T-helper 1 cell treated with Interleukin-12 subunit alpha and Interleukin-12 subunit beta and Interleukin-4 antibody, amounts not matched to agents 30 ng/mL and 1 ng/mL, for 36 hours (primary cell): ENCODE measurements around the gene ATAD3C. TPM values are rescaled to one million over a fixed set of nuclear protein-coding genes. Genes with fewer than 3 reads are reported as not detected.
"Not testable (repeated sequence)": the region's sequence is repeated elsewhere in the genome, so short reads cannot be mapped to it uniquely, and the experiment has no call there.

Experiments
- intact Hi-C: fragments of 100-400 bp; cut with micrococcal nuclease; formaldehyde crosslinking; loops from one replicate; pipeline ENCODE4 v1.15.1; 2024
- total RNA-seq: library from RNA; stranded (reverse); gene quantifications from 2 replicates; pipeline ENCODE4 v1.2.3, GENCODE V29; 2022

Gene ATAD3C
- total RNA-seq, 1 donor from 2014 or later: 1.5 TPM

DNA sequence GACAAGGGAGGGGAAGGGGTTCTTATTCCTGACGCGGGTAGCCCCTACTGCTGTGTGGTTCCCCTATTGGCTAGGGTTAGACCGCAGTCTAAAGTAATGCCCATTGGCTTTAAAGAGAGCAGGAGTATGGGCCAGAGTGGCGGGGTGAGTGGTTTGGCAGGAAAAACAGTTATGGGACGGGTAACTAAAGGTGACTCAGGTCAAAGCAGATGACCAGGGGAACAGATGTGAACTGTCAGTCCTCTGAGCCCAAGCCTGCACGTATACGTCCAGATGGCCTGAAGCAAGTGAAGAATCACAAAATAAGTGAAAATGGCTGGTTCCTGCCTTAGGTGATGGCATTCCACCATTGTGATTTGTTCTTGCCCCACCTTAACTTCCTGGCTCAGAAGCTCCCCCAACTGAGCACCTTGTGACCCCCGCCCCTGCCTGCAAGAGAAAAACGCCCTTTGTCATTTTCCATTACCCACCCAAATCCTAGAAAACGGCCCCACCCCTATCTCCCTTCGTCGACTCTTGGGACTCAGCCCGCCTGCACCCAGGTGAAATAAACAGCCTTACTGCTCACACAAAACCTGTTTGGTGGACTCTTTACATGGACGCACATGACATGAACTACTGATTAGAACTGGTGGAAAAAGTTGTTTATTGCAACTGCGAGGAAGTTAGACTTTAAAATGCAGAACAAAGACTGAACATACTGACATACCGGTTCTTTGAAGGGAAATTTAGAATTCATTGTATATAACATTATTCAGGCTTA lies 21.3 kb downstream of the ATAD3C start:
- intact Hi-C loops: loop anchor here (1.0 to 2.0 kb wide), 9 partner anchors 36 to 188 kb away; partner anchors contain the start of genes AURKAIP1, CCNL2, CDK11B and MIB2

DNA sequence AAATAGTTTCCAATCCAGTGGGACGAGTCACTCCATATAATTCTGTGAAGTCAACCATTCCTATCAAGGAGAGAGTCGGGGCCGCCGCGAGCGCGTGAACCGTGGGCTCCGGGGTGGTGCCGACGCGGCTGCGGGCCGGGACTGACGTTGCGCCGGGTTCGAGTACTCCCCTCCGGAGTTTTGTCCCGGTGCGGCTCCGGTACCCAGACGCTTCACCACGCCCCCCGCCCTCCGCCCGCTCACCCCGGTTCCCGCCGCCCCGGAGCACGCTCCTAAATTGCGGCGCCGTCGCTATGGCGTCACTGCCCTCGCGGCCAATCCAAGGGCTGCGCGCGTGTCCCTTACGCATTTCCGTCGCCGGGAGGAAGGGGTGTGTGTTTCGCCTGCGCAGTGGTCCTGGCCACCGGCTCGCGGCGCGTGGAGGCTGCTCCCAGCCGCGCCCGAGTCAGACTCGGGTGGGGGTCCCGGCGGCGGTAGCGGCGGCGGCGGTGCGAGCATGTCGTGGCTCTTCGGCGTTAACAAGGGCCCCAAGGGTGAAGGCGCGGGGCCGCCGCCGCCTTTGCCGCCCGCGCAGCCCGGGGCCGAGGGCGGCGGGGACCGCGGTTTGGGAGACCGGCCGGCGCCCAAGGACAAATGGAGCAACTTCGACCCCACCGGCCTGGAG lies 22.0 kb downstream of the ATAD3C start, which contains the start of gene ATAD3B:
ATAD3B (plus strand) TSS at position 377 of the 664 bp plus-strand sequence; CDS start at position 497, 120 bp downstream.
- intact Hi-C loops: loop anchor here (1.0 to 2.0 kb wide), 9 partner anchors 36 to 188 kb away; partner anchors contain the start of genes AURKAIP1, CCNL2, CDK11B and MIB2

DNA sequence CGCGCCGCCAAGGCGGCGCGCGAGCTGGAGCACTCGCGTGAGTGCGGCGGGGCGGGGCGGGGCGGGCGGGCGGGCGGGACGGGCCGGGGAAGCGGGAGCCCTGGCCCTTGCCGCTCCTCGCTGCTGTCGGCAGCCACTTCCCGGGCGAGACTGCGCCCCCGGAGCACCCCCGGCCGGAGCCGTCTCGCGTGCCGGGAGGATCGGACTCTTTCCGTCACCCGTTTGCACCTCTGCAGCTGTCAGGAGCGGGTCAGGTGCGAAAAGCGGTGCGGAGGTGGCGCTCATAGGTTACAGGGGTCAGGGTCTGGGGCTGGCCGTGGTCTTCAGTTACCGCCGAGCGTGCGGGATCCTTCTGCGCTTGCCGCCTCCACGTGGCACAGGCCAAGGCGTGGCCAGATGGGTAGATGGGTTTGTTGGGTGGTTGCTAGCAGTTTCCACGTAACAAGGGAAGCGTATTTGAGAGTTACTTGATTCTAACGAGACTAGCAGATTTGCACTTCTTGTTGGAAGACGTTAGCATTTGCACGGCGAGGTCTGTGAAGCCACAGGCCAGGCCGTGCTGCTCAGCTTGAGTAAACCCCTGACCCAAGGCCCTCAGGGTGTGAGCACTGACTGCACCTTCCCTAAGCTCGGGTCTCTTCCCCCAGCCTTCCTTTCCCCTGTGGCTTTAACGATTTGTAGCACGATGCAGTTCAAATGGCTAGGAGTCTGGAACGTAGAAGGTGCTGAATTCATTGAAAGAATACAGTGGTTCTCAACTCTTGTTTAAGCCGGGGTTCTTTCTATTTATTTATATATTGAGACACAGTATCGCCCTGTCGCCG lies 22.8 kb downstream of the ATAD3C start:
- intact Hi-C loops: not testable (repeated sequence)

DNA sequence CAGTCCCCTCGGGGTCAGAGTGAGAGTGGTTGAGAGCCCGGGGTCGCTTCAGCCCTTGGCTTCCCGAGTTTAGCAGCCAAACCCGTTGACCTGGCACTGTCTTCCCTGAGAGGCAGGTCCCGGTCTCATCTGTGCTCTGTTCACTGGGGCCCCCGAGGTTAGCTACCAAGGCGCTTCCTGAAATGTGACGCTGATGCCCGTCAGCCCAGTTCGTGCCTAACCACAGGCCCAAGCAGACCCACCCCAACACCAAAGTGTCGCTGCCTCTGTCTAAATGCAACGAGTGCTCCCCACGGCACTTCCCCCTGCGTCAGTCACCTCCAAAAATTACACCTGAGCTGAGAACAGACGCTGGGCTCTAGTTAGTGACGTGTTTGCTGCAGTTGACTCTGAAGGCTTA lies 26.5 kb downstream of the ATAD3C start:
- intact Hi-C loops: not testable (repeated sequence)

DNA sequence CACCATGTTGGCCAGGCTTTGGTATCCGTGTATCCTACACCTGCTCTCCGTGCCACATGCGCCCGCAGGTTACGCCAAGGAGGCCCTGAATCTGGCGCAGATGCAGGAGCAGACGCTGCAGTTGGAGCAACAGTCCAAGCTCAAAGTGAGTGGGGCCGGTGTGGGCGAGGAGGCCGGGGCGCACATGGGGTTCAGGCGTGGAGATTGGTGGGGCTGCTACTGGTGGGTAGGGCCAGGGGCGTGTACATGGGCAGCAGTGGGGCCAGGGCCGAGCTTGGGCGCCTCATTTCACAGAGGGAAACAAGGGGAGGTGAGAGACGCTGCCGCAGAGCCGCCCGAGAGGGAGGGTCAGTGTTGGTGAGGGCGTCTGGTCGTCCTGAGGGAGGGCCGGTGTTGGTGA lies 27.7 kb downstream of the ATAD3C start:
- intact Hi-C loops: no loop called here

DNA sequence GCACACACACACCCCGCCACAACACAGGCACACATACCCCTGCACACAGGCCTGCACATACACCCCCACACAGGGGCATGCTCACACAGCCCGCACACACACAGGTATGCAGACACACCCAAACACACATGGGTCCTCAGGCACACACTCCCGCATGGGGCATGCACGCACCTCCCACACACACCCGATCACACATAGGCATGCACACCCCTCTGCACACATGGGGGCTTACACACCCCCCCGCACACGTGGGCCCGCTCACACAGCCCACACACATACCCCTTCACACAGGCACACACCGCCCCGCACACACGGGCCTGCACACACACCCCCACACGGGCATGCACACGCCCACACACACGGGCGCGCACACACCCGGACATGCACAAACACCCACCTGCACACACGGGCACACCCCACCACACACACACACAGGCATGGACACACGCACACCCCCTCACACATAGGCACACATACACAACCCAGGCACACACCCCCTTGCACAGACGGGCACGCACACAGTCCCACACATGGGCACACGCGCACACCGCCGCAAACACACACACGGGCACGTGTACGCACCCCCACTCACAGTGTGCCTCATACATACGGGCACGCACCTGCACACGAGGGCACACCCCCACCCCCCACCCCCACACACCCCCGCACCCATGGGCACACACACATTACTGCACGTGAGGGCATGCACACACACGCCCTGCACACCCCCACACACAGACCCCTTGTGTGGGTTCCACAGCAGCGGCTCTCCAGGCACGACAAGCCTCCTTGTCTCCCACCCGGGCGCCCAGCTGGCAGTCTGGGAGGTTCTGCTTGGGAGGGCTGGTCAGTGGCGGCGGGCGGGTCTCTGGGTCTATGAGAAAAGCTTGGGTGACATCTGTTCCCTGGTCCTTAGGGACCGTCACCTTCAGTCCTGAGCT lies 30.3 kb downstream of the ATAD3C start:
- intact Hi-C loops: no loop called here

DNA sequence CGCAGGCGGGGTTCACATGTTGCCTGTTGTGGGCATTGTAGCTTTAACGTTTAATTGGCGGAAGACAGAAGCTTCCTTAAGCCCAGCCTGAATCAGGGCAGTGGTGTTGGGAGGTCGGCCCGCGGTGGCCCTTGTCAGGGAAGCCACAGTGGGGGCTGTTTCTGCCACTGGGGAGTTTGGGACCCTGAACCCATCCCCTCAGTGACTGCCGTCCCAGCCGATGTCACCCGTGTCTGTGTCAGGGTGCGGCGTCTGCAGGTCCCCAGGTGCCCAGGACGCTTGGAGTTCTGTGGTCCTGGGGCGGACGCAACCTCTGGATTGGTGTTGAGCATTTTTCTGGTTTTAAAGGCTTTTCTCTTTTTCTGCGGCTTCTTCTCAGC lies 31.0 kb downstream of the ATAD3C start:
- intact Hi-C loops: not testable (repeated sequence)

DNA sequence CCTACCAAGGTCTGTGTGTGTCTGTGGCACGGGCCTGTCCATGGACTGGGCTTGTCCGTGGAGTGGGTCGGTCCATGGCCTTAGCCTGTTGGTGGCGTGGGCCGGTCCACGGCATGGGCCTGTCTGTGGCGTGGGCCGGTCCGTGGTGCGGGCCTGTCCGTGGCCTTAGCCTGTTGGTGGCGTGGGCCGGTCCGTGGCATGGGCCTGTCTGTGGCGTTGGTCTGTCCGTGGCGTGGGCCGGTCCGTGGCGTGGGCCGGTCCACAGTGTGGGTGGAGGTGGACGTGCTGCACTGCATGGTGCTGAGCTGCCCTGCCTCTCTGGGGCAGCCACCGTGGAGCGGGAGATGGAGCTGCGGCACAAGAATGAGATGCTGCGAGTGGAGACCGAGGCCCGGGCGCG lies 32.3 kb downstream of the ATAD3C start:
- intact Hi-C loops: not testable (repeated sequence)

DNA sequence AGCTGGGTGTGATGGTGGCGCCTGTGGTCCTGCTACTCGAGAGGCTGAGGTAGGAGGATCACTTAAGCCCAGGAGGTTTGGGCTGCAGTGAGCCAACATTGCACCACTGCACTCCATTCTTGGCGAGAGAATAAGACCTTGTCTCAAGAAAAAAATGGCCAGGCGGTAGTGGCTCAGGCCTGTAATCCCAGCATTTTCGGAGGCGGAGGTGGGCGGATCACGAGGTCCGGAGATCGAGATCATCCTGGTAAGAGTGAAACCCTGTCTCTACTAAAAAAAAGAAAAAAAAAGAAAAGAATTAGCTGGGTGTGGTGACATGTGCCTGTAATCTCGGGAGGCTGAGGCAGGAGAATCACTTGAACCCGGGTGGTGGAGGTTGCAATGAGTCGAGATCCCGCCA lies 33.4 kb downstream of the ATAD3C start:
- intact Hi-C loops: no loop called here

DNA sequence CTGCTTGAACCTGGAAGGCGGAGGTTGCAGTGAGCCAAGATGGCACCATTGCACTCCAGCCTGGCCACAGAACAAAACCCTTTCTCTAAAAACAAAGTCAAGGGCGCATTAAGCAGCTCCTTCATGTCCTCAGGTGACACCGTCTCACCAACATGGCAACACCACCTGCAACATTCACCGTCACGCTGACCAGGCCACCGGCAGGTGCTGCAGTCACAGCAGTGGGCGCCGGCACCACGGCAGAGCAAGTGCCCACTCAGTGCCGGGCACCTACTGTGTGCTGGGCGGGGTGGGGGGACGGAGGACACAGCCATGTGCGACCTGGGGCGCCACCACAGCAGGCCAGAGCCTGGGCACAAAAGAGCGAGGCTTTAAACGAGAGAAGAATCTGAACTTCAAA lies 34.2 kb downstream of the ATAD3C start:
- intact Hi-C loops: no loop called here

DNA sequence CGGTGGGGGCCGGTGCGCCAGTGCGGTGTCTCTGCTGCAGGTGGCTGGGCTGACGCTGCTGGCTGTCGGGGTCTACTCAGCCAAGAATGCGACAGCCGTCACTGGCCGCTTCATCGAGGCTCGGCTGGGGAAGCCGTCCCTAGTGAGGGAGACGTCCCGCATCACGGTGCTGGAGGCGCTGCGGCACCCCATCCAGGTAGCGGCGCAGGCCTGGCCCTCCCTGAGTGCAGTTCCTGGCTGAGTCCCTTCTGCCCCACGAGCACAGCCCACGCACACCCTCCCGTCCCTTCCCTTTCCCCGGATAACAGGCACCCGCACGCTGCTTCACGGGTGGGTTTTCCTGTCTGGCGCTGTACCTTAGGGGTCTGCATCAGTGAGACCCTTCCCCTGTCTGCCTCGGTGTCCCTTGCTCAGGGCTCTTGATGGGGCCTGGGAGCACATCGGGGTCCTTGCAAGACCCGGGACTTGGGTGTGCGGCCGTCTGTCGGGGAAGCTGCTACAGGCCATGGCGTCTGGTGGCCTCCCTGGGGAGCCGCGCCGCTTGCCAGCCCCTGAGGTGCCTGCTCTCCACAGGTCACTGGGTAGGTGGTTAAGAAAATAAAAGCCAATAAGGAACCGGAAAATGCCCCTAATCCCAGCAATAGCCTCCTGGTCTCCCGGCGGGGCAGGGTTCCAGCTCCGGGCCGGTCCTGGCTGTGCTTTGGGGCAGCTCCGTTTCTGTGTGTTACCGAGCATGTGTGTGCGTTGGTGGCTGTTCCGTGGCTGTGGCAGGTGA lies 35.7 kb downstream of the ATAD3C start:
- intact Hi-C loops: not testable (repeated sequence)

DNA sequence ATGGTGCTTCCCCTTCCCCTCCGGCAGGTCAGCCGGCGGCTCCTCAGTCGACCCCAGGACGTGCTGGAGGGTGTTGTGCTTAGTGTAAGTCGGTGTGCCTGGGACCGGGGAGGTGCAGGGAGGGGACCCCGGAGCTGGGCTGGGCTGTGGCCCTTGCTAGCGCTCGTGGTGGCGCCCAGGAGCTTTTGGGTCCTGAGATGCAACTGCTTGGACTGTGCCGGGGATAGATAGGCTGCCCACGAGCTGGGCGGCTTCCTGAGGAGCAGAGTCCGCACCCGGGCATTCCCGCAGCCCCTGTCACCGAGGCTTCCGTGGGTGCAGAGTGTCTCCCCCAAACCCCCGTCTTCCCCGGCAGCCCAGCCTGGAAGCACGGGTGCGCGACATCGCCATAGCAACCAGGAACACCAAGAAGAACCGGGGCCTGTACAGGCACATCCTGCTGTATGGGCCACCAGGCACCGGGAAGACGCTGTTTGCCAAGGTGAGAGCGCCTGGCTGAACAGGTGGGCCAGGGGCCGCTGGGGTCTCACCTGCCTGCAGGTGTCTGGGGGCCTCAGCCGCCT lies 36.3 kb downstream of the ATAD3C start:
- intact Hi-C loops: not testable (repeated sequence)

DNA sequence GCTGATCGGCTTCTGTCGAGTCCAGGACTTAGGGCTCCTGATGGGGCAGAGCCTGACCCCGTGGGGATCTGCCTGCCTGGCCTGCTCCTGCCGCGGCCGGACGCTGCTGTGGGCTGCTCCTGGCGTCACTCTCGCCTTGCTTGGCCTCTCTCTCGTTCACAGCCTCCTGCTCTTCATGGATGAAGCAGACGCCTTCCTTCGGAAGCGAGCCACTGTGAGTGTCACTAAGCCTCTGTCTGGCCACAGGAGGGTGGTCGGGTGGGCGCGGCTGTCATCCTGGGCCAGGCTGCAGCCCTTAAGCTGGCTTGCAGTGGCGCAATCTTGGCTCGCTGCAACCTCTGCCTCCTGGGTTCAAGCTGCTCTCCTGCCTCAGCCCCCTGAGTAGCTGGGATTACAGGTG lies 38.2 kb downstream of the ATAD3C start:
- intact Hi-C loops: no loop called here

DNA sequence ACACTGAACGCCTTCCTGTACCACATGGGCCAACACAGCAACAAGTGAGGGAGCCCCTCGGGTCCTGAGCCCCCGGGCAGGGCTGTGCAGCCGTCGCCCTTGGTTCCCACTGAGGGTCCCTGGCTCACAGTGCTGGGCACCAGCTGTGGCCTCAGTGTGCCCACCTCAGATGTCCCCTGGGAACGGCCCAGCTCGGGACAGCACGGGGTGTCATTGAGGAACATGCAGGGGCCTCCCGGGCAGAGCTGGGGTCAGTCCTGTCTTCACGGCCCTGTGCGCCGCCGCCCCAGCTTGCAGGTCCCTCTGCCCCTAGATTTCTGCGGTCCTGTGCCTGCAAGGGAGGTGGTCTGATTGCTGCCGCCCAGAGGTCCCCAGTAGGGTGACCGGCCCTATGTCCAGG lies 39.7 kb downstream of the ATAD3C start:
- intact Hi-C loops: no loop called here

DNA sequence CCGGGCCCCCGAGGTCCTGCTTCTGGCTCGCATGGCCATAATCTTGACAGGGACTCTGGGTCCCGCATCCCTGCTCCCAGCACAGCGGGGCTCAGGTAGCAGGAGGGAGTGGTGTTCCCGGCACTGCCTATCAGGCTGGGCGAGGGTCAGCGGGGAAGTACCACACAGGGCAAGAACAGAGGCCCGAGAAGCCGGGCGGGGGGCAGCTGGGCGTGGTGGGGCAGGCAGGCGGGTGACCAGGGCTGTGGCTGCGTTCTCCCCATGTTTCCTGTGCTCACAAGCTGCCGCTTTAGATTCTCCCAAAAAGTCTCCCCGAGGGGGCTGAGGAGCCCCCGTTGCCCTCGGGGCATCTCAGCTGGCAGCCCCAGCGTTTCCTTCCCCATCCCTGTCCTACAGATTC lies 40.4 kb downstream of the ATAD3C start:
- intact Hi-C loops: no loop called here

DNA sequence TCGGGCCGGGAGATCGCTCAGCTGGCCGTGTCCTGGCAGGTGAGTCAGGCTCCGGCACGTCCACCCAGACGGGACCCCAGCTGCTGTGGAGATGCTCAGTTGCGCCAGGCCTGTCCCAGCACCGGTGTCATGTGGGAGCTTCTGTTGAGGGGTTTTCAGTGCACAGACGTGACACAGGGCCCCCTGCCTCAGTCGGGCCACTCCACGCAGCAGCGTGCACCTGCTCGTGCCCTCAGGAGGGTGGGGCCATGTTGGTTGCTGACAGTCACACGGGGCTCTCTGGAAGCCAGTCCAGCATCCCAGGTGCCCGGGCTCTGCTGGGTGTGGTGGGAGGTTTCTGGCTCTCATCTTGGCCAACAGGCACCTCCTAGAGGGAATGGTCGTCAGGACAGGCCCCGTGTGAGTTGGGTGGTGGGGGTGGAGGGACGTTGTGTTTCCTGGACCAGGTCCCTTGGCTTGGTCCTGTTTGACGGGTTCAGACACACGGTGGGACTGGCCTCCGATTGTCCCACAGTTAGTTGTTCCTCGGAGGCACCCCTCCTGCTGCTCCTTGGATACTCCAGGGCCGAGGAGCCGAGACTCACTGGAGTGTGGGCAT lies 41.2 kb downstream of the ATAD3C start:
- intact Hi-C loops: no loop called here

DNA sequence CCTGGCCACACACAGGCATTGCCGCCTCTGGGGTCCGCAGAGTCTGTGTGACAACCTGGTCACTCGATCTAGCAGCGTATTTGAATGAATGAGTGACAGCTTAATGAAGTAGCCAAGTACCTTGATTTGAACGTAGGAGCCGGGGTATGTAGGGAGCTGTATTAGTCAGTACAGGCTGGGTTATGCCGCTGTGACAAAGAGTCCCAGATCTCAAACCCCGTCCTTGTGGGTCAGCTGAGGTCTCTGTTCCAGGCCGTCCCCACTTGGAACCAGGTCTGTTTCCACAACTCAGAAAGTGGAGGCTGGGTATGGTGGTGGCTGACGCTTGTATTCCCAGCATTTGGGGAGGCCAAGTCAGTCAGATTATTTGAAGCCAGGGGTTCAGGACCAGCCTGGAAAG lies 42.1 kb downstream of the ATAD3C start:
- intact Hi-C loops: no loop called here

DNA sequence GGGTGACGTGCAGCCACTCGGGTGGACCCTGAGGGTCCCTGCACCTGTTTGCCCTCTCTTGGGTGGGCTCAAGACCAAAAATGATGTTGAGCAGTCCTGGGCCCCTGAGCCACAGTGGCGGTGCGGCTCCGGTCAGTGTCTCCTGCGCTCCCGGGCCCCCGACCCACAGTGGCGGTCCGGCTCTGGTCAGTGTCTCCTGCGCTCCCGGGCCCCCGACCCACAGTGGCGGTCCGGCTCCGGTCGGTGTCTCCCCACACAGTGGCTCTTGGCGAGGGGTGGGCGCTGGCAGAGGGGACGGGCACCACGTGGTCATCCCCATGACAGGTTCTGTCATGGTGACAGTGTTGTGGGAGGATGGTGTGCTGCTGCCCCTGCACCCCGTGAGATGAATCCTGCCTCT lies 44.8 kb downstream of the ATAD3C start:
- intact Hi-C loops: not testable (repeated sequence)

DNA sequence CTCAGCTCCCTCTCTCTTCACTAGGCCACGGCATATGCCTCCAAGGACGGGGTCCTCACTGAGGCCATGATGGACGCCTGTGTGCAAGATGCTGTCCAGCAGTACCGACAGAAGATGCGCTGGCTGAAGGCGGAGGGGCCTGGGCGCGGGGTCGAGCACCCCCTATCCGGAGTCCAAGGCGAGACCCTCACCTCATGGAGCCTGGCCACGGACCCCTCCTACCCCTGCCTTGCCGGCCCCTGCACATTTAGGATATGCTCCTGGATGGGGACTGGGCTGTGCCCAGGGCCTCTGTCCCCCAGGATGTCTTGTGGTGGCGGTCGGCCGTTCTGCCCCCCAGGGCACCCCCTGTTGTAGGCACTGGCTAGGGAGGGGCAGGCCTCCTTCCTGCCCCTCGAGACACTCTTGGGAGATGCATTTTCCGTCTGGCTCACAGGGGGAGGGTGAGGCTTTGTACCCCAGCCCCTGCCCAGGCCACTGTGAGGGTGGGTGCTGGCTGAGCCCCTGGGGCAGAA lies 46.0 kb downstream of the ATAD3C start:
- intact Hi-C loops: not testable (repeated sequence)
